Esophagus squamous epithelium (tissue), 5 donors: ENCODE measurements around the gene DEPDC5. TPM values are rescaled to one million over a fixed set of nuclear protein-coding genes. Genes with fewer than 3 reads are reported as not detected.

Experiments used
- DNase-seq: peaks from one replicate; lab custom pipeline; 2025; lab: John Stamatoyannopoulos, UW
- H3K27ac ChIP-seq, 4 donors: fragments of 200-600 bp; sonication (generic); one replicate each; pipeline ENCODE4 v1.5.1; 2016 to 2019; ENCODE audit warnings: mild to moderate bottlenecking in 1 of 4
- H3K27me3 ChIP-seq, 4 donors: fragments of 200-600 bp; sonication (generic); 1 replicate in 3 of 4; 2 replicates in 1 of 4; pipeline versions ENCODE4 v1.5.1 to v1.6.0; 2017 to 2021; ENCODE audit warnings: antibody characterized with exemption in 1 of 4
- H3K36me3 ChIP-seq, 3 donors: fragments of 200-600 bp; sonication (generic); one replicate each; pipeline ENCODE4 v1.5.1; 2016 to 2019
- H3K4me1 ChIP-seq, 3 donors: fragments of 200-600 bp; sonication (generic); one replicate each; pipeline ENCODE4 v1.5.1; 2017 to 2019
- H3K4me3 ChIP-seq, 4 donors: fragments of 200-600 bp; sonication (generic); 1 replicate in 3 of 4; 2 replicates in 1 of 4; pipeline ENCODE4 v1.5.1; 2016 to 2019; ENCODE audit warnings: mild to moderate bottlenecking in 2 of 4, moderate library complexity in 1 of 4
- H3K9me3 ChIP-seq, 3 donors: fragments of 200-600 bp; sonication (generic); one replicate each; pipeline ENCODE4 v1.5.1; 2016 to 2019
- POLR2A ChIP-seq, 4 donors: fragments of 450-650 bp; IDR thresholded peaks; one replicate each; pipeline ENCODE4 v1.6.1; 2017; ENCODE audit warnings: antibody characterized with exemption in 4 of 4, mild to moderate bottlenecking in 4 of 4, moderate library complexity in 3 of 4
- WGBS, 2 donors: methylation state at CpG; one replicate each; pipeline ENCODE4 v1.1.5; 2018; 5-methylcytosine and 5-hydroxymethylcytosine counted together
- intact Hi-C: fragments of 100-400 bp; cut with DNase I; formaldehyde crosslinking; loops from one replicate; pipeline ENCODE4 v1.15.0; 2022
- total RNA-seq, 4 donors: library from RNA; depleted of rRNA; stranded (reverse); fragments of >200 nt; gene quantifications; one replicate each; pipeline ENCODE4 v1.1.0, GENCODE V29; 2016
- TF ChIP-seq, protein P1 (sequence below), 6 experiments: fragments of 450-650 bp in 4 of 6; fragments of 200-600 bp in 2 of 6; sonication (generic) in 2 of 6; IDR thresholded peaks; one replicate each; pipeline ENCODE4 v1.5.1; 2016 to 2019; ENCODE audit warnings: antibody characterized with exemption in 6 of 6, mild to moderate bottlenecking in 4 of 6, moderate library complexity in 4 of 6
- donor health status: DM: yes; HTN: yes; CAD: no.

The DEPDC5 gene
- total RNA-seq, 4 donors from 2014 or later: 9.0 to 22.5 (median 15.0) TPM

DNA sequence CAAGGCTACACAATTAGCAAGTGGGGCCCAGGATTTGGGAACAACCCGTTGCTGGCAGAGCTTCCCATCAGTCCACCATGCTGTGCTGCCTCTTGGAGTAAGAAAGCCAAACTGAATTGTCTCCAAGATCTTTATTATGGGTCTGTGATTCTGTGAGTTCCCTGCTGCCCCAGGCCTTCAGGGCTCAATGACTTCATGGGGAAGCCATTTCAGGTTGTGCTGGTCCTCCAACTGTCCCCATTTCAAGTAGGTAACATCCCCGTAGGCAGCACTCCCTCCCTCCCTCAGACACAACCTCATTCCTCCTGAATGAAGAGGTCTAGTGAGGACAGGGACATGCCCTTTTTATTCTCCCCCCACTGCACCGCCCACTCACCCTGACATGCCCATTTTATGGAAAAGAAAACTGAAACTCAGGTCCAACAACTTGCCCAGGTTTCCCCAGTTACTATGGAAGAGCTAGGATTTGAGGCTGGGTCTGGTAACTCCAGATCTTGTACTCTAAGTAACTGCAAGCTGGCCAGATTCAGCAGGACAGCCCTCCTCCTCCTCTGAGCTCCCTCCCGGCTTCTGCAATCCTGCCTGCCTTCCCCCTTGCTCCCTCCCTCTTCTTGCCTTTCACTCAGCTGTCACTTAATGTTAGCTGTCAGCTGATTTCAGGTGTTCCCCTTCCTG, 182.3 kb downstream of the DEPDC5 start:
- no peak for DNase-seq

DNA sequence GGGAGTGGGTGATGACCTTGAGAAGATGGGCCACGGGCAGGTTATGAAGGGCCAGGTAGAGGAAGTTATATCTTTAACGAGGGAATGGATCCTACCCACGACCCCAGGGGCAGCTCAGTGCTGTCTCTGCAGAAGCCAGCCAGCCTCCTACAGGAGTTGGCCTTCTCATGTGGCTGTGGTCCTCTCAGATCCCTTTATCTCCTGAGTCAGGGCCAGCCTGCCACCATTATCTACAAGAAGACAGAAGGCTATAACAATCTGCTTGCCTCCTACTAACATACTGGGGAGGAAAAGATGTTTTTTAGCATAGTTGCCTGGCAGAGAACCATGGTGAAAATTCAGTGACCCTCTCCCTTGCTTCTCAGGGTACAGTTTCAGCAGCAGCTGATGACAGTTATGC, 183.5 kb downstream of the DEPDC5 start:
- no peak overlapping the region for H3K4me3 ChIP-seq
- intact Hi-C loops: no loop called here
- H3K9me3 ChIP-seq: no peaks in the 10 kb centered on the region
- WGBS, 2 donors: 66 to 70% methylated on average over 3 of the region's 3 CpGs
- peaks cover 0 to 3% (median 0%) of the 10 kb centered on the region in 4 donors for H3K27me3 ChIP-seq
- H3K36me3 ChIP-seq: no peaks in the 10 kb centered on the region
- no peak overlapping the region for H3K27ac ChIP-seq
- no peak for TF ChIP-seq POLR2A (IDR thresholded peaks at IDR 0.05)
- TF ChIP-seq, protein P1, sequence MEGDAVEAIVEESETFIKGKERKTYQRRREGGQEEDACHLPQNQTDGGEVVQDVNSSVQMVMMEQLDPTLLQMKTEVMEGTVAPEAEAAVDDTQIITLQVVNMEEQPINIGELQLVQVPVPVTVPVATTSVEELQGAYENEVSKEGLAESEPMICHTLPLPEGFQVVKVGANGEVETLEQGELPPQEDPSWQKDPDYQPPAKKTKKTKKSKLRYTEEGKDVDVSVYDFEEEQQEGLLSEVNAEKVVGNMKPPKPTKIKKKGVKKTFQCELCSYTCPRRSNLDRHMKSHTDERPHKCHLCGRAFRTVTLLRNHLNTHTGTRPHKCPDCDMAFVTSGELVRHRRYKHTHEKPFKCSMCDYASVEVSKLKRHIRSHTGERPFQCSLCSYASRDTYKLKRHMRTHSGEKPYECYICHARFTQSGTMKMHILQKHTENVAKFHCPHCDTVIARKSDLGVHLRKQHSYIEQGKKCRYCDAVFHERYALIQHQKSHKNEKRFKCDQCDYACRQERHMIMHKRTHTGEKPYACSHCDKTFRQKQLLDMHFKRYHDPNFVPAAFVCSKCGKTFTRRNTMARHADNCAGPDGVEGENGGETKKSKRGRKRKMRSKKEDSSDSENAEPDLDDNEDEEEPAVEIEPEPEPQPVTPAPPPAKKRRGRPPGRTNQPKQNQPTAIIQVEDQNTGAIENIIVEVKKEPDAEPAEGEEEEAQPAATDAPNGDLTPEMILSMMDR (IDR thresholded peaks at IDR 0.05): no peak
- no peaks in the 10 kb centered on the region for H3K4me1 ChIP-seq
- DNase-seq: no peak

More for the DNA sequence above, 182.3 kb downstream of the DEPDC5 start:
- WGBS, 2 donors: 61 to 70% methylated on average over 4 of the region's 4 CpGs
- H3K4me1 ChIP-seq: no peaks in the 10 kb centered on the region
- no peak for TF ChIP-seq POLR2A (IDR thresholded peaks at IDR 0.05)
- H3K36me3 ChIP-seq: no peaks in the 10 kb centered on the region
- H3K9me3 ChIP-seq: no peaks in the 10 kb centered on the region
- intact Hi-C loops: no loop called here
- peaks cover 0 to 3% (median 0%) of the 10 kb centered on the region in 4 donors for H3K27me3 ChIP-seq
- H3K4me3 ChIP-seq: no peak overlapping the region
- no peak overlapping the region for H3K27ac ChIP-seq

DNA sequence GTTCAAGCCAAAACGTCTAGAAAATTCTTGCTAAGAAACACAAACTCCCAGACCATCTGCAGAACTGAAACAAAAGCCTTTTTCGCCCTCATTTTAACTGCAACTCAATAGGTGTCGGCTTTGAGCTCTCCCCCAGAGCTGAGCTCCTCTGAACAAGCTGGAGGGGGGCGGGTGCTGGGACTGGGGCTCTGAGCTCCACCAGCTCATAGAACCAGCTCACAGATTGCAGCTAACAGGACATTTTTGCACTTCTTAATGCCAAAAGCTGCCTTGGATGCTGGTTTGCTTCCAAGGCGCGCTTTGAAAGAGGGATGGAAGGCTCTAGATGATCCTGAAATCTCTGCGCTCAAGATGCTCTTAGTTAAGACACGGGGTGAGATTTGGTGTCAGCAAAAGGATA, 184.5 kb downstream of the DEPDC5 start:
- intact Hi-C loops: no loop called here
- Histone ChIP-seq H3K9me3 (no peaks in the 10 kb centered on the region), H3K4me3 (no peak overlapping the region), H3K36me3 (no peaks in the 10 kb centered on the region), H3K27ac (no peak overlapping the region), H3K4me1 (peaks cover 0 to 1% (median 0%) of the 10 kb centered on the region in 3 donors), H3K27me3 (peaks cover 0 to 3% (median 0%) of the 10 kb centered on the region in 4 donors)
- WGBS, 2 donors: 73 to 90% methylated on average over 6 to 7 of the region's 8 CpGs
- no peak for DNase-seq
- TF ChIP-seq, protein P1 (IDR thresholded peaks at IDR 0.05): no peak
- TF ChIP-seq POLR2A (IDR thresholded peaks at IDR 0.05): no peak

DNA sequence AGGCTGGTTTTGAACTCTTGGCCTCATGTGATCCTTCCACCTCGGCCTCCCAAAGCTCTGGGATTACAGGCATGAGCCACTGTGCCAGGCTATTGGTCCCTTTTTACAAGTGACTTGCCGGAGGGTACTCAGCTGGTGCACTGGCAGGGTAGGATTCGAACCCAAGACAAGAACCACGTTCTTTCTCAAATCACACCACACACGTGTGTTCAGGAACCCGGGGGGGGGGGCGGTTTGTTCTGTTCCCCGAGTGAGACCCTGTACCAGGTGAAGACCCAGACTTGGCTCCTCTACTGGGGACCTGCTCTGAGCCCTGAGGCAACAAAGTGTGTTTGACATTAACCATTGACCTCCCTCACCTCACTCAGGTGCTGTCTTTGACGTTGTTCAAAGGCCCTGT, 186.7 kb downstream of the DEPDC5 start:
- TF ChIP-seq, protein P1 (IDR thresholded peaks at IDR 0.05): no peak
- no peak for TF ChIP-seq POLR2A (IDR thresholded peaks at IDR 0.05)

DNA sequence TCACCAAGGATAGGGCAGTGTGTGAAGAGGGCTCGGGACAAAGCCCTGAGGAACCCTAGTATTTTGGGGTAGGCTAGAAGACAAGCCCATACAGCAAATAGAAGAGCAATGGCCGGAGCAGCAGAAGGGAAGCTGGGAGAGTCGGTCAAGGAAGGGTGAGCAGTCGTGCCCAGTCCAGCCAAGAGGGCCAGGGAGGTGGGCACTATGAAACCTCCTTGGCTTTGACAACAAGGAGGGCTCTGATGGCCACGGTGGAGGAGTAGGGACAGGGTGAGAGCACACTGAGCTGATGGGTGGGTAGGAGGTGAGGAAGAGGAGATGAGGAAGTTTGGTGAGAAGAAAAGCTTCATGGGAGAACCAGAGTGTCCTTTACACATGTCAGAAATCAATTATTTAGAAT, 188.3 kb downstream of the DEPDC5 start:
- no peak for TF ChIP-seq POLR2A (IDR thresholded peaks at IDR 0.05)
- TF ChIP-seq, protein P1 (IDR thresholded peaks at IDR 0.05): no peak
- Histone ChIP-seq H3K9me3 (no peaks in the 10 kb centered on the region), H3K4me1 (peaks cover 15 to 32% (median 22%) of the 10 kb centered on the region in 3 donors), H3K27me3 (no peaks in the 10 kb centered on the region), H3K36me3 (no peaks in the 10 kb centered on the region), H3K4me3 (no peak overlapping the region), H3K27ac (no peak overlapping the region)
- intact Hi-C loops: loop anchor here (10.0 kb wide), 1 partner anchor 267 kb away; no protein-coding TSS in a partner anchor
- DNase-seq: no peak
- 87 to 96% methylated on average over 5 of the region's 5 CpGs for WGBS, 2 donors

More for the DNA sequence above, 186.7 kb downstream of the DEPDC5 start:
- H3K27ac ChIP-seq: no peak overlapping the region
- H3K9me3 ChIP-seq: no peaks in the 10 kb centered on the region
- no peaks in the 10 kb centered on the region for H3K36me3 ChIP-seq
- H3K27me3 ChIP-seq: no peaks in the 10 kb centered on the region
- intact Hi-C loops: loop anchor here (10.0 kb wide), 1 partner anchor 266 kb away; no protein-coding TSS in a partner anchor
- H3K4me3 ChIP-seq: no peak overlapping the region
- peaks cover 4 to 16% (median 6%) of the 10 kb centered on the region in 3 donors for H3K4me1 ChIP-seq
- no peak for DNase-seq
- WGBS, 2 donors: 33 to 76% methylated on average over 2 to 7 of the region's 9 CpGs
